Measurements from ENCODE around the gene CDH13.

Gene CDH13

GRCh38 chr16:83494459-83494858, 867.7 kb downstream of the CDH13 start:
- Histone ChIP-seq H3K27me3 (replicated peaks; ENCODE audit: control insufficient read depth, insufficient read depth, low read length) (no peaks in the 10 kb centered on the region), H3K36me3 (ENCODE audit: control insufficient read depth, insufficient read depth, low read length, severe bottlenecking) (no peaks in the 10 kb centered on the region), H3K9me3 (ENCODE audit: control insufficient read depth, low read length) (no peaks in the 10 kb centered on the region), H3K9ac (ENCODE audit: low read length) (no peak overlapping the region), H3K4me1 (ENCODE audit: control insufficient read depth, insufficient read depth, low read length) (no peaks in the 10 kb centered on the region), H3K4me3 (ENCODE audit: low read length) (no peak overlapping the region)
- peak; percentile 50 for DNase-seq (ENCODE audit: low read depth)

DNA sequence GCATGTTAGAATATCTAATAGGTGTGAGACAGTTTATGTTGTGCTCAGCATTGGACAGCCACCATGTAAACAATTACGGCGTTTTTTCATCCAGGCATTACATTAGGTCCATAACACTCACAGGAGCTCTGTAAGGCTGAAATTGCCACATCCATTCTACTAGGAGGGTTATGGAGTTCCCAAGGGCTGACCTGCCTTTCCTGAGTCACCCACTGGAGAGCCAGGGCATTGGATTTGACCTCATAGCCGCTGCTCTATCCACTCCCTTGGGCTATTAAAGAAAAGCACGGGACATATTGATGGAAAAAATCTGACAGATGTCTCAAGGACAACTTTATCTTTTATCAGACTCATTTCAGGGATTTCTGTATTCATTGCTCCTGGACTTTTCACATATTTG, 874.7 kb downstream of the CDH13 start:
- H3K9ac ChIP-seq (ENCODE audit: low read length) = no peak overlapping the region
- H3K36me3 ChIP-seq (ENCODE audit: control insufficient read depth, insufficient read depth, low read length, severe bottlenecking) = no peaks in the 10 kb centered on the region
- no peaks in the 10 kb centered on the region for H3K4me1 ChIP-seq (ENCODE audit: control insufficient read depth, insufficient read depth, low read length)
- H3K9me3 ChIP-seq (ENCODE audit: control insufficient read depth, low read length) = no peaks in the 10 kb centered on the region
- no peaks in the 10 kb centered on the region for H3K27me3 ChIP-seq (replicated peaks; ENCODE audit: control insufficient read depth, insufficient read depth, low read length)
- no peak overlapping the region for H3K4me3 ChIP-seq (ENCODE audit: low read length)
- no peak for DNase-seq (ENCODE audit: low read depth)

GRCh38 chr16:83508295-83508694, 881.5 kb downstream of the CDH13 start:
- Histone ChIP-seq H3K4me3 (ENCODE audit: low read length) (no peak overlapping the region), H3K36me3 (ENCODE audit: control insufficient read depth, insufficient read depth, low read length, severe bottlenecking) (no peaks in the 10 kb centered on the region), H3K9ac (ENCODE audit: low read length) (no peak overlapping the region), H3K27me3 (replicated peaks; ENCODE audit: control insufficient read depth, insufficient read depth, low read length) (no peaks in the 10 kb centered on the region), H3K4me1 (ENCODE audit: control insufficient read depth, insufficient read depth, low read length) (peaks cover 5% of the 10 kb centered on the region), H3K9me3 (ENCODE audit: control insufficient read depth, low read length) (no peaks in the 10 kb centered on the region)
- DNase-seq (ENCODE audit: low read depth) = no peak

DNA sequence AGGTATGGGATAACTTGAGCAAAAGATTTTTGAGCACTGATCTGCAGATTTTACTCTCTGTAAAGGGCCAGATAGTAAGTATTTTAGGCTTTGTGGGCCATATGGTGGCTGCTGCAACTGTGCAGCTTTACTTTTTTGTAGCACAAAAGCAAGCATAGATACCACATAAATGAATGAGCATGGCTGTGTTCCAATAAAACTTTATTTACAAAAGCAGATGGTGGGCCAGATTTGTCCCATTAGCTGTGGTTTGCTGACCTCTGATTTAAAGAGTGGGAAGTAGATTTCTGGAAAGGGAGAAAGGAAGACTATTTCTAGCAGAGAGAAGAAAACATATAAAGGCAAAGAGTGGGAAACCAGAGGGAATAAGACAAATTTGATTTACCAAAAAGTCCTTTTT, 882.5 kb downstream of the CDH13 start:
- no peak overlapping the region for H3K9ac ChIP-seq (ENCODE audit: low read length)
- no peaks in the 10 kb centered on the region for H3K36me3 ChIP-seq (ENCODE audit: control insufficient read depth, insufficient read depth, low read length, severe bottlenecking)
- no peak for DNase-seq (ENCODE audit: low read depth)
- H3K27me3 ChIP-seq (replicated peaks; ENCODE audit: control insufficient read depth, insufficient read depth, low read length) = no peaks in the 10 kb centered on the region
- no peaks in the 10 kb centered on the region for H3K9me3 ChIP-seq (ENCODE audit: control insufficient read depth, low read length)
- no peak overlapping the region for H3K4me3 ChIP-seq (ENCODE audit: low read length)
- H3K4me1 ChIP-seq (ENCODE audit: control insufficient read depth, insufficient read depth, low read length) = peaks cover 8% of the 10 kb centered on the region

DNA sequence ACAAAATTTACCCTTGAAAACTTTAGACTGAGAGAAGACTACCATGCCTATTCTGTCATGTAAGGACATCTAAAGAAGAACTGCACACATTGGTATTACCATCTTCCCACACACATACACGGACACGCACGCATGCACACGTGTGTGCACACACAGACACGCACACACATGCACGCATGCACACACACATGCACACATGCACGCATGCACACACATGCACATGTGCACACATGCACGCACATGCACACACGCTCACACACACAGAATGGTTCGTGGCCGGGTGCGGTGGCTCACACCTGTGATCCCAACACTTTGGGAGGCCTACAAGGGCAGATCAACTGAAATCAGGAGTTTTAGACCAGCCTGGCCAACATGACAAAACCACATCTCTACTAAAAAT, 884.1 kb downstream of the CDH13 start:
- H3K9me3 ChIP-seq (ENCODE audit: control insufficient read depth, low read length) = no peaks in the 10 kb centered on the region
- no peak for DNase-seq (ENCODE audit: low read depth)
- peaks cover 8% of the 10 kb centered on the region for H3K4me1 ChIP-seq (ENCODE audit: control insufficient read depth, insufficient read depth, low read length)
- H3K9ac ChIP-seq (ENCODE audit: low read length) = no peak overlapping the region
- no peaks in the 10 kb centered on the region for H3K36me3 ChIP-seq (ENCODE audit: control insufficient read depth, insufficient read depth, low read length, severe bottlenecking)
- H3K4me3 ChIP-seq (ENCODE audit: low read length) = no peak overlapping the region
- no peaks in the 10 kb centered on the region for H3K27me3 ChIP-seq (replicated peaks; ENCODE audit: control insufficient read depth, insufficient read depth, low read length)

DNA sequence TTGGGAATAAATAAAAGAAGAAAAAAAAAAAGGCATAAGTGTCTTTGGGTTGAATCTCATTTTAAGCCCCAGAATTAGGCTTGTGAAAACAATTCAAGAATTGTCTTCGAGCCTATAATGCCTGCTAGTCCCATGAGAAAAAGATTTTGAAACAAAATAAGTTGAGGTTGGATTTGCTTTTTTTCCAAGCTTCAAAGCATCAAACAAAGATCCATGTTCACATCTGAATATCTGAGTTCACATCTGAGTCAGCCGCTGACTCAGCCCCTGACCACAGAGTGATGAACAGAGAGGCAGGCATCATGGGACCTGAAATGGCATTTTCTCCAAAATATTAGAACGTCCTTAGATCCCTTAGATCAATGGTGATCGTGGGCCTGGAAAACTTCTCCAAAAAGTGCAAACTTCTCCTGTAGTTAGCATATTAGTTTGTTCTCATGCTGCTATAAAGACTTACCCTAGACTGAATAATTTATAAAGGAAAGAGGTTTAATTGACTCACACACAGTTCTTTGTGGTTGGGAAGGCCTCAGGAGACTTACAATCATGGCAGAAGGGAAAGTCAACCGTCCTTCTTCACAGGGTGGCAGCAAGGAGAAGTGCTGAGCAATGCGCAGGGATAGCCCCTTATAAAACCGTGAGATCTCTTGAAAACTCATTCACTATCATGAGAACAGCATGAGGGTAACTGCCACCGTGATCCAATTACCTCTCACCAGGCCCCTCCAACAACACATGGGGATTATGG, 886.4 kb downstream of the CDH13 start:
- Histone ChIP-seq H3K4me1 (ENCODE audit: control insufficient read depth, insufficient read depth, low read length) (peaks cover 8% of the 10 kb centered on the region), H3K4me3 (ENCODE audit: low read length) (no peak overlapping the region), H3K36me3 (ENCODE audit: control insufficient read depth, insufficient read depth, low read length, severe bottlenecking) (no peaks in the 10 kb centered on the region), H3K9me3 (ENCODE audit: control insufficient read depth, low read length) (peaks cover 6% of the 10 kb centered on the region), H3K27me3 (replicated peaks; ENCODE audit: control insufficient read depth, insufficient read depth, low read length) (no peaks in the 10 kb centered on the region), H3K9ac (ENCODE audit: low read length) (no peak overlapping the region)
- DNase-seq (ENCODE audit: low read depth) = peak; percentile 90

- Histone ChIP-seq H3K4me3 (ENCODE audit: low read length) (no peak overlapping the region), H3K9me3 (ENCODE audit: control insufficient read depth, low read length) (peaks cover 6% of the 10 kb centered on the region), H3K27me3 (replicated peaks; ENCODE audit: control insufficient read depth, insufficient read depth, low read length) (no peaks in the 10 kb centered on the region), H3K36me3 (ENCODE audit: control insufficient read depth, insufficient read depth, low read length, severe bottlenecking) (no peaks in the 10 kb centered on the region), H3K9ac (ENCODE audit: low read length) (no peak overlapping the region), H3K4me1 (ENCODE audit: control insufficient read depth, insufficient read depth, low read length) (peaks cover 8% of the 10 kb centered on the region)
- no peak for DNase-seq (ENCODE audit: low read depth)
These were observed 888.6 kb downstream of the CDH13 start for GRCh38 chr16:83515395-83515794.

- peaks cover 6% of the 10 kb centered on the region for H3K9me3 ChIP-seq (ENCODE audit: control insufficient read depth, low read length)
- no peak overlapping the region for H3K9ac ChIP-seq (ENCODE audit: low read length)
- H3K4me3 ChIP-seq (ENCODE audit: low read length) = no peak overlapping the region
- no peaks in the 10 kb centered on the region for H3K36me3 ChIP-seq (ENCODE audit: control insufficient read depth, insufficient read depth, low read length, severe bottlenecking)
- peaks cover 8% of the 10 kb centered on the region for H3K4me1 ChIP-seq (ENCODE audit: control insufficient read depth, insufficient read depth, low read length)
- H3K27me3 ChIP-seq (replicated peaks; ENCODE audit: control insufficient read depth, insufficient read depth, low read length) = no peaks in the 10 kb centered on the region
- DNase-seq (ENCODE audit: low read depth) = no peak
These were observed 890.2 kb downstream of the CDH13 start for GRCh38 chr16:83516931-83517330.

GRCh38 chr16:83517398-83517797, 890.6 kb downstream of the CDH13 start:
- Histone ChIP-seq H3K4me3 (ENCODE audit: low read length) (no peak overlapping the region), H3K9ac (ENCODE audit: low read length) (no peak overlapping the region)

GRCh38 chr16:83520596-83520995, 893.8 kb downstream of the CDH13 start:
- H3K9me3 ChIP-seq (ENCODE audit: control insufficient read depth, low read length) = peaks cover 6% of the 10 kb centered on the region
- no peak overlapping the region for H3K4me3 ChIP-seq (ENCODE audit: low read length)
- H3K4me1 ChIP-seq (ENCODE audit: control insufficient read depth, insufficient read depth, low read length) = no peaks in the 10 kb centered on the region
- no peak for DNase-seq (ENCODE audit: low read depth)
- H3K27me3 ChIP-seq (replicated peaks; ENCODE audit: control insufficient read depth, insufficient read depth, low read length) = no peaks in the 10 kb centered on the region
- H3K9ac ChIP-seq (ENCODE audit: low read length) = no peak overlapping the region
- H3K36me3 ChIP-seq (ENCODE audit: control insufficient read depth, insufficient read depth, low read length, severe bottlenecking) = no peaks in the 10 kb centered on the region

More at GRCh38 chr16:83517398-83517797, 890.6 kb downstream of the CDH13 start:
- Histone ChIP-seq H3K4me1 (ENCODE audit: control insufficient read depth, insufficient read depth, low read length) (peaks cover 8% of the 10 kb centered on the region), H3K27me3 (replicated peaks; ENCODE audit: control insufficient read depth, insufficient read depth, low read length) (no peaks in the 10 kb centered on the region), H3K36me3 (ENCODE audit: control insufficient read depth, insufficient read depth, low read length, severe bottlenecking) (no peaks in the 10 kb centered on the region), H3K9me3 (ENCODE audit: control insufficient read depth, low read length) (peaks cover 6% of the 10 kb centered on the region)
- no peak for DNase-seq (ENCODE audit: low read depth)

- Histone ChIP-seq H3K9ac (ENCODE audit: low read length) (no peak overlapping the region), H3K36me3 (ENCODE audit: control insufficient read depth, insufficient read depth, low read length, severe bottlenecking) (no peaks in the 10 kb centered on the region), H3K4me1 (ENCODE audit: control insufficient read depth, insufficient read depth, low read length) (no peaks in the 10 kb centered on the region), H3K27me3 (replicated peaks; ENCODE audit: control insufficient read depth, insufficient read depth, low read length) (no peaks in the 10 kb centered on the region), H3K4me3 (ENCODE audit: low read length) (no peak overlapping the region), H3K9me3 (ENCODE audit: control insufficient read depth, low read length) (no peaks in the 10 kb centered on the region)
- peak; percentile 44 for DNase-seq (ENCODE audit: low read depth)
These were observed 903.5 kb downstream of the CDH13 start for GRCh38 chr16:83530293-83530692.

DNA sequence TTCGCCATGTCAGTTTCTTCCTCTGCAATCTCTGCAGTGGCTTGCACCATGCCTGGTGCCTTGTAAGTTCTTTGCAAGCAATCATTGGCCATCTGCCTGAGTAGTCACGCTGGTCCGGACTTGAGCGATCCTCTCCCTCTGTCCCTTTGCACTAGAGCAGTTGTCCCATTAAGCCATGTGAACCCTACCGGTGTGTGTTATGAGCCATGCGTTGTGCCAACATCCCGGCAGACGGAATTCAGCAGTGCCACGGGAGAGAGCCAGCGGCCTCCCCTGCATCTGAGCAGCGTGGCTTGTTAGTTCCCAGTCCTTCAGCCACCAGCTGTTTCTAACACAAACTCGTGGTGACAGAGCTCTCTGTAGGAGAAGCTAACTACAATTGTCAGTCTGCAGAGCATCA, 905.9 kb downstream of the CDH13 start:
- Histone ChIP-seq H3K27me3 (replicated peaks; ENCODE audit: control insufficient read depth, insufficient read depth, low read length) (no peaks in the 10 kb centered on the region), H3K9me3 (ENCODE audit: control insufficient read depth, low read length) (no peaks in the 10 kb centered on the region), H3K9ac (ENCODE audit: low read length) (no peak overlapping the region), H3K4me3 (ENCODE audit: low read length) (no peak overlapping the region), H3K36me3 (ENCODE audit: control insufficient read depth, insufficient read depth, low read length, severe bottlenecking) (no peaks in the 10 kb centered on the region), H3K4me1 (ENCODE audit: control insufficient read depth, insufficient read depth, low read length) (no peaks in the 10 kb centered on the region)
- no peak for DNase-seq (ENCODE audit: low read depth)

Data from adipocyte (in vitro differentiated cells).